Measurements from ENCODE around the gene PBX2.

The PBX2 gene

DNA sequence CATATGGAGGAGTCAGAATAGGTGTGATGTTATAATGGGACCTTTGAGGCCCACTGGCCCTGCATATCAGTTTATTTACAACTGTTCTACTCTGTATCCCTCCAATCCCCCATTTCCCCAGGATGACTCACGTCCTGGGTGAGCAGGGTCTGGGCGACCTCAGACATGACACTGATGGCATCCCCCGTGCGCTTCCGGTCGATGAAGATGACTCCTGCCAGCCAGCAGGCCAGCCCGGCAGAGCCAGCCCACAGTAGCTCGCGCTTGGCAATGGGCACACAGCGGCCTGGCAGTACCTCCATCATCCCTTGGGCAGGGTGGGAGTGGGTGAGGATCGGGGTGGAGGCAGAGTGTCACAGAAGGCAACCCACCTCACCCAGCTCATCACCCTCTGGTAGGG, 19.7 kb downstream of the PBX2 start:
- DNase-seq (ENCODE audit: low read depth): no peak

DNA sequence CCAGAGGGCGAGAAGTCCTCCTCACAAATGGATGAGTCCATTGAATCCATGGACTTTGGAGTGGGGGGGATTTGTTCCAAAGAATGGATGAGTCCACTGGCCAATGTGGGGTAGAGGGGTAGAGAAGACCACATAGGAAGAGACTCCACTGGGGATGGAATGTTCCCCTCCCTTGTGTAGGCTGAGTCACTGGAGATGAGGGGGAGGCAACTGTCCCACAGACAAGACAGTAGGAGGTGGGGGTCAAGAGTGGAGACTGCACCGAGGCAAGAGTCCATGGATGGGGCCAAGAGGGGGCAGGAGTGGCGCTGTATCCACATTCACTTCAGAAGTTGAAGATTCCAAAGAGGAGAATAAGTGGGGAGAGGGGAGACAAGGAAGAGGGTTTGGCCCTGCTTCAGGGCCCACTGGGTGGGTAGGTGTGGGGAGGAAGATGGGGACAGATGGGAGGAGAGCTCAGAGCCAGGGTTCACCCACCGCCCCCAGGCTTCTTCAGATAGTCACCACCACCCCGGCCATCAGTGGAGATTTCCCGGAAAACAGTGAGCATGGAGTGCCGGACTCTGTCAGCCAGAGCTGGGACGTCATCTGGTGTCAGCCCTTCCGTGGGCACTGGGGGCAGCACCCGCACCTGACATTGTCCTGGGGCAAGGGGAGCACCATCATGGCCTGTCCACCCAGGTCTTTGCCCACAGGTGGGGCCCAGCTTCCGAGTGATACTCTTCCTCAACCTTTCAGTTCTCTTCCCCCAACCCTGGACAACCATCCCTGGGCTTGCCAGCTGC, 21.0 kb downstream of the PBX2 start:
- DNase-seq (ENCODE audit: low read depth): peak; percentile 70

DNA sequence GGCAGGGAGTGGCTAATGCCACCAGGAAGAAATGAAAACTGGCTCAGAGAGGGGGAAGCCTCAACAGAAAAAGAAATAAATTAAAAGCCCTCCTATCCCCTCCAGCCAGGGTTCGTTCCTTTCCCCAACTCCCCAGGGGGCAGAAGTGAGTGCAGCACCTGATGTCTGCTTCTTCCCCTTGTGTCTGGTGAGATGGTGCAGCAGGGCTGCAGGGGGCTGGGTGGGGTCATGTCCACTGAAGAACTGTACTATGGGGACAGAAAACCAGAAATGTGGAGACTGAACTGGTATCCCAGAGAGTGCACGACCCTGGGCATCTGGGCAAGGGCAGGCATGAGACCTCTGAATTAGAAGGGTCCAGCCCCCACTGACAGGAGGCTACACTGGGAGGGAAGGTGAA, 21.7 kb downstream of the PBX2 start:
- DNase-seq (ENCODE audit: low read depth): no peak

DNA sequence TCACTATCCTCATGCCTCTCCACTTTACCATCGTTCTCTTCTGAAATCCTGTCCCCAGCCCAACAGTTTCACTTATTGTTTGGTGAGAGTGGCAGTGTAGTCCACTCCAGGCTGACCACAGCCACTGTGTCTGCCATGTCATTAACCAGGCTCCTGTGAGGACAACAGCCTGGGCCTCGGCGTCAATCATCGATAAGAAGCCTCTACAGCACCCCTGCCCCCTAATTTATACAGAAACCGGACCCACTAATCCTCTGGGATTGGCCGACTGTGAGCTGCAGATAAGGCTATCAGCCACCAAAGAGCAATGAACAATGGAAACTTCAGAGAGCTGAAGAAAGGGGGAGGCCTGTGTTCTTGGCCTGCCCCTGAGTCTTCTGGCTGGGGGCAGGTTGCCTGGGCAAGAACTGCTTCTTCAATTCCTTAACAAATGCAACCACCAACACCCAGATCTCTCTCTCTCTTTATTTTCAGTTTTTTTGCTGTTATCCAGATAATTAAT, 22.2 kb downstream of the PBX2 start:
- no peak for DNase-seq (ENCODE audit: low read depth)

DNA sequence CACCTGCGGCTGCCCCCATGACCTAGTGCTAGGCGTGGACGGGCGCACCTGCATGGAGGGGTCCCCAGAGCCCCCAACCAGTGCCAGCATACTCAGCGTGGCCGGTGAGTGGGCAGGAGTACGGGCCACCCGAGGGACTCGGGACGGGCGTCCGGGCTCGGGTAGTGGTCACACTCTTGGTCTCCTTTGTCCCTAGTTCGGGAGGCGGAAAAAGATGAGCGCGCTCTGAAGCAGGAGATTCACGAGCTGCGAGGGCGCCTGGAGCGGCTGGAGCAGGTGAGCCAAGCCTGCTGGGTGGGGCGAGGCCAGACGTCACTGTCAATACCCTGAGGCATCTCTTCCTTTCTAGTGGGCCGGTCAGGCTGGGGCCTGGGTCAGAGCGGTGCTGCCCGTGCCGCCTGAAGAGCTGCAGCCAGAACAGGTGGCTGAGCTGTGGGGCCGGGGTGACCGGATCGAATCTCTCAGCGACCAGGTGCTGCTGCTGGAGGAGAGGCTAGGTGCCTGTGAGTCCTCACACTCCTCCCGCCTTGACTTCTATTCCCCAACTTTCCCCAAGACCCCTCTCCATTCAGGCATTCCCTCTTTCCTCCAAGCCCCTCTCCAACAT, 22.7 kb downstream of the PBX2 start:
- no peak for DNase-seq (ENCODE audit: low read depth)

DNA sequence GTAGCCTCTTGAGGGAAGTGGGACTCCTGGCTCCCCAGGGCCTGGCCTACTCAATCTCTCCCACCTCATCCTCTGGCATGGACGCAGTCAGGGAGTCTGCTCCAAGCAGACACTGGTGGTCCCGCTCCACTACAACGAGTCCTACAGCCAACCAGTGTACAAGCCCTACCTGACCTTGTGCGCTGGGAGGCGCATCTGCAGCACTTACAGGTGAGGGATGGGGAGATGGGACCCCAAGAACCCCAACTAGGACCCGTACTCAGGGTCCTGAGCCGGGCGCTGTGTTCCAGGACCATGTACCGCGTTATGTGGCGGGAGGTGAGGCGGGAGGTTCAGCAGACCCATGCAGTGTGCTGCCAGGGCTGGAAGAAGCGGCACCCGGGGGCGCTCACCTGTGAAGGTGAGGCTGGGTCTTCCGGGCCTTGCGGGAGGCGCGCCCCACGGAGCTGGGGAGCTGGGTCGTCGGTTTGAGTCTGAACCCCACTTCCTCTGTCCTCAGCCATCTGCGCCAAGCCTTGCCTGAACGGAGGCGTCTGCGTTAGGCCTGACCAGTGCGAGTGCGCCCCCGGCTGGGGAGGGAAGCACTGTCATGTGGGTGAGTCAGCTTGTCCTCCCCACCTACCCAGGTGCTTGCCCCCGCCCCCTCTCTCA, 23.5 kb downstream of the PBX2 start:
- DNase-seq (ENCODE audit: low read depth): no peak

DNA sequence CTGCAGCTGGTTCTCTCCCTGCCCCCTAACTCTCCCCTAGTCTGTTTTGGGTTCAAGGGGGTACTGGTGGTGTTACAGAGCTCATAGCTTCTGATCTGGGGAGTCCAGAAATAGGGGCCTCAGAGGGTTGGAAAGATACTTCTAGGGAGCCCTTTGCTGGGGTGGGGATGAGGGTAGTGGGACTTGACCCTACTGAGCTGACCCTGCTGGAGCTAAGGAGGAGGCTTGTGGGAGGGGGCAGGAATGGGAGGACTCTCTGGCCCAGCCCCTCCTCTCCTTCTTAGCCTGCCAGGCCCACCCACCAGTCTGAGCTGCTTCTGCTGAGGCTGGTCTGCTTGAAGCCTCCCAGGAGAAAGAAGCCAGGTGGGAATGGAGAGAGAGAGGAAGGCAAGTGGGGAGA, 25.7 kb downstream of the PBX2 start, which contains the start of gene EGFL8:
Gene EGFL8, plus strand, starts transcription at position 301 of the 400 bp plus-strand sequence. CDS start 1,571 bp downstream, outside the sequence.
- no peak for DNase-seq (ENCODE audit: low read depth)

DNA sequence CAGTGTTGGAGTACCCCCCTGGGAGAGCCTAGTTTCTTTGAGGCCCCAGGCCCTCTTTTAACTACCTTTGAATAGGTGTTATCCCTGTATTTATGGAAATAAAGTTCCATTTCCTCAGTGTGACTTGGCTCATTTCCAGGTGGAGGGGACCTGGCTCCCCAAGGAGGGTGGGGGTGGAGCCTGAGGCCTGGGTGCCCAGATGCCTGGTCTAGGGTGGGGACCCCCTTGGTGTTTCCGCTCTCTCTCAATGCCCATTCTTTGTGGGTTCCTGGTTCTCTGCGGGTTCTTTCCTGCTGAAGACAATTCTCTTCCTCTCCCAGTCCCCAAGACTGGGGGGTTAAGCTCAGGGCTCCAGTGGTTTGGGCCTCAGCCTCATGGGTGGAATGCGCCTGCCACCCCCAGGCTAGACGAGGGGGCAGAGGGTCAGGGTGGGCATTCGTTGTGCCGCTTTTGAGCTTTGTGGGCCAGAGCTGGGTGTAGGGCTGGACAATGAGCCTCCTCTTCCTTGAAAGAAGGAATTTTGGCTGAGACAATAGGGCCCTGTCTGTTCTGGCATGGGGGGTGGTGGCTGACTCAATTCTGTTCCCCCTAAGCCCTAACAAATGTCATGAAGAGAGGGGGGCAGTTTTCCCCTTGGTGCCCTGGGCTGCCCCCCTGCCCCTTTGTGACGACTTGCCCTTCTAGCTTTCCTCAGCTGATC, 26.3 kb downstream of the PBX2 start:
- no peak for DNase-seq (ENCODE audit: low read depth)

DNA sequence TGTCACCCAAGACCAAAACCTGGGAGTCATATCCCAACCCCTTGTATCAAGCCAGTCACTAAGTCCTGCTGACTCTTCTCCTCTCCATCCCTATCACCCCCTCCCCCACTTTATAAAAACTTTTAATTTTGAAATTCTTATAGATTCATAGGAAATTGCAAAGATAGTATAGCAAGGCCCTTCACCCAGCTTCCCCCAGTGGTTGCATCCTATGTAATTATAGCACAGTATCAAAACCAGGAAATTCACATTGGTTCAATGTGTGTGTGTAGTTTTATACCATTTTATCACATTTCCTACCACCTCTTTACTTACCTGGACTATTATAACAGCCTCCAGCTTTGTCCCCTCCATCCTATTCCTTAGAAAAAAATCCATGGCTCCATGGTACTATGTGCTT, 31.9 kb downstream of the PBX2 start:
- DNase-seq (ENCODE audit: low read depth): no peak

DNA sequence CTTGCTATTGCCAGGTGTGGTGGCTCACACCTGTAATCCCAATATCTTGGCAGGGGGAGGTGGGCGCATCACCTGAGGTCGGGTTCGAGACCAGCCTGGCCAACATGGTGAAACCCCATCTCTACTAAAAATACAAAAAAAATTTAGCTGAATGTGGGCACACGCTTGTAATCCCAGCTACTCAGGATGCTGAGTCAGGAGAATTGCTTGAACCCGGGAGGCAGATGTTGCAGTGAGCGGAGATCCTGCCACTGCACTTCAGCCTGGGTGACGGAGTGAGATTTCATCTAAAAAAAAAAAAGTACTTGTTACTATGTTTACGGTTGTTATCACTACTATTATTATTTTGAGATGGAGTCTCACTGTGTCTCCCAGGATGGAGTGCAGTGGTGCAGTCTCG, 33.1 kb downstream of the PBX2 start:
- DNase-seq (ENCODE audit: low read depth): no peak

DNA sequence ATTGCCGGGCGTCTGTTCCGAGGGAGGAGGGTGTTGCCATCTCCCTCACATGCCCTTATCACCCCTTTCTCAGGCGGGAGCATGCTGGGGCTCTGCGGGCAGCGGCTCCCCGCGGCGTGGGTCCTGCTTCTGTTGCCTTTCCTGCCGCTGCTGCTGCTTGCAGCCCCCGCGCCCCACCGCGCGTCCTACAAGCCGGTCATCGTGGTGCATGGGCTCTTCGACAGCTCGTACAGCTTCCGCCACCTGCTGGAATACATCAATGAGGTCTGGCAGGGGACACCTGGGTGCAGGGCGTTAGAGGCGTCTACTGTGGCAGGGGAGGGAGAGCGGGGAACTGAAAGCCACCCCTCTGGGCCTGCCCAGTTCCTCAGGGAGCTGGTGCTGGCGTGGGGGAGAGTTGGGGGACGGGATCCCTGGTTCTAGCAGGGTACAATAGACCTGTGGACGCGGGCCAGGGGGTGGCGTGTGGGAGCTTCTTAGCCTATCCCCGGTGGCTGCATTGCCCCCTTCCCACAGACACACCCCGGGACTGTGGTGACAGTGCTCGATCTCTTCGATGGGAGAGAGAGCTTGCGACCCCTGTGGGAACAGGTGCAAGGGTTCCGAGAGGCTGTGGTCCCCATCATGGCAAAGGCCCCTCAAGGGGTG, 35.4 kb downstream of the PBX2 start:
- DNase-seq (ENCODE audit: low read depth): peak; percentile 54

DNA sequence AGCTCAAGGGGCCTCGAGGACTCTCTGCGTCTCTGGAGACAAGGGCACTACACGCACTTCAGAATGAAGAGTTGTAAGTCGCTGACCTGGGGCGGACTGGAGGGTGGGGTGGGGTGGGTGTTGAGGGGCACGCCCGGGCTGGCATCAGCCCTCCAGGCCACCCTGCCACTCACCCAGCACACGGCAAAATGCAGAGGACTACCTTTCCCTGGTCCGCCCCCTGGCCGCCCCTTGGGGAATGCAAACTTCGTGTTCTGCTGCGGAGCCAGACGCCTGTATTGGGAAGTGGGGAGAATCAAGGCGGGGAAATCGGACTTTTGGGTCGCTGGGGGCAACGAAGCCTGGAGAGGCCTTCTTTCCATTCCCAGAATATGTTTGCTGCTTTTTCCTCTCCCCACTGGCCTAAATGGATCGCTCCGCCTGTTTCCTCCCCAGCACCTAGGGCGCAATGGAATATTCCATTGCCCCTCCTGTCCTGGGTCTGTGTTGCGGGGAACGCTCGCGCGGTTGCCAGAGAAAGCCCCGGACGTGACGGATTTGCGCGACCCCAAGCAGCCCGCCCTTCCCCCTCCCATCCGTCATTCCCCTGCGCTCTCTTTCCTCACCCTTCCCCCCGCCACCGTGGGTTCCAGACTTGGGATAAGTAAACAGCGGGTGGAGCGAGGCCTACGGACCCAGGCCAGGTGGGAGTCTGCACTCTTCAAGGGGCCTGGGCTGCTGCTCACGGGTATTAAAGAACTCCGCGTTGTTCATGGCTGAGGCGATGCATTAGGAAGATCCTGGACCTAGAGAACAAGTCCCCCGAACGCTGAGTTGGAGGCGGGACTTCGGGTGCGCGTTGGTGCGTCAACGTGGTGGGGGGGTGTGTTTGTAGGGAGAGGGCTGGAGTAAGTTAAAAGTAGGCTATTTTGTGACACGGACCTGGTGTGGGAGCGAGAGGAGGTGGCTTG, 36.2 kb downstream of the PBX2 start, which contains the start of gene PPT2:
Gene PPT2, plus strand, starts transcription at position 578 of the 950 bp plus-strand sequence. CDS start 454 bp downstream, outside the sequence.
- peak; percentile 92 for DNase-seq (ENCODE audit: low read depth)

DNA sequence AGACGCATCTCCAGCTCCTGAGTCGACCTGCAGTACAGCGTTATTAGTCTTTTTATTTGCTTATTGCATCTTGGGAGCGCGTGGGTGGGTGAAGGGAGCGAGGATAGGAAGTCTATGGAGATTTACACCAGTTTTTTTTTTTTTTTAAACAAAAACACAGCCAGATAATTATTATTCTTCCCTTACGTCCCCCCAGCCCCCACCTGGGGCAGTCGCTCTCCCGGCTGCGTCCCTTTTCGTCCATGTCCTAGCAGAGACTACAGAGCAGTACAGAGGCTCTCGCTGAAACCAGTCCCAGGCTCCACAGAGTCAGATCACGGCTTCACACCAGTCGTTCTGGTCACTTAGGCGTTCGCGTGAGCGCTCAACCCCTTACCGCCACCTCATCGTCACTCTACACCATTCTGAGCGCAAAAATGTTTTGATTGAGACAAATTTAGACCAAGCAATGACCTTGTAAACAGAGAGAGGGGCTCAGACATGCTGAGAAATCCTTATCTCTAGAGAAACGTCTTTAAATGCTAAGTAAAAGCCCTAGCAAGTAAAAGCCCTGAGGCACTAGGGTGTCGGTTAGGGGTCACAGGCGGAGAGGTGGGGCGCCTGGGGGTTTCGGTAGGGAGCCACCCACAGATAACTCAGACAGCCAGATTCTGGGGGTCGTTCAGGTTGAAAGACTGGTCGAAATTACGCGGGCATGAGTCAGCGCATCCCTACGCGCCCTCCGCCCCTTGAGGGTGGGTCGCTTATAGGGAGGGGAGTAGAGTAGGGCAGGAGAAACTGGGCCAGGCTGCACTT, 37.0 kb downstream of the PBX2 start:
- DNase-seq (ENCODE audit: low read depth): peak; percentile 21

DNA sequence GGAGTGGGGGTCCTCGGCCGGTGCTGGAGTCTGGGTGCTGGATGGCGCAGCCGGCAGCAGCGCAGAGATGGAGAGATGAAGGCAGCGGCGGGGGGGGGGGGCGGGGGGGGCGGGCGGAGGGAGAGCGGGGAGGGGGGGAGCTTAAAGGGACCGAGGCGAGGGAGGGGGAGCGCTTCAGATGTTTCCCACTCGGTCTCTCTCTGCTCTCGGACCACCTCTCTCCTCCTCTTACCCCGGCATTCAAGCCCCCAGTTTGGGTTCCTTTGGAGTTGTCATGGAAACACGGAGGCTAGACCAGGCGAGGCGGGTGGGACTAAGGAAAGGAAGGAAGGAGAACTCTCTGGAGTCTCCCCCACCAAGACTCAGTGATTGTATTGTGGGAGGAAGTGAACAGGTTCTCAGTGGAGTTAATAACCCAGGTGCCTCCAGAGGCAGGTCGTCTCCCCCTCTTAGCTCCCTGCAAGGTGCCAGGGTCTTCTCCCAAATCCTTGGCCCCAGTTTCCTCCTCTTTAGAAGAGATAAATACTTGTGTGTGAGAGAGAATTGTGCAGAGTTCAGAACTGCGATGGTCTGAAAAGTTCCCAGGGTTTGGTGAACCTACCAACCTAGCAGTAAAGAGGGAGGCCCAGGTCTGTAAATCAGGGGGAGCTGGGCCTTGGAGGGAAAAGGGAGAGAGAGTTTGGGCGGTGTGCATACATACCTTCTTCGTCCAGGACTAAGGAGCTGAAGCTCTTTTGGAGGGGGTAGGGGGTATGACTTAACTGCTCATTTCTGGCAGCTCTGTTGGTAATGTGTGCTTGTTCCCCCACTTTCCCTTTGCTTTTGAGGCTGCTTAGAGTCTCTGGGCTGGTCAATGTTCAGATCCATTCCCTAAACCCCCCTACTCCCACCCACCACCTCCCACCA, 37.9 kb downstream of the PBX2 start, which contains the start of gene PRRT1:
Gene PRRT1, minus strand, starts transcription at position 77 of the 906 bp plus-strand sequence. CDS start 112 bp downstream, outside the sequence.
- DNase-seq (ENCODE audit: low read depth): no peak

DNA sequence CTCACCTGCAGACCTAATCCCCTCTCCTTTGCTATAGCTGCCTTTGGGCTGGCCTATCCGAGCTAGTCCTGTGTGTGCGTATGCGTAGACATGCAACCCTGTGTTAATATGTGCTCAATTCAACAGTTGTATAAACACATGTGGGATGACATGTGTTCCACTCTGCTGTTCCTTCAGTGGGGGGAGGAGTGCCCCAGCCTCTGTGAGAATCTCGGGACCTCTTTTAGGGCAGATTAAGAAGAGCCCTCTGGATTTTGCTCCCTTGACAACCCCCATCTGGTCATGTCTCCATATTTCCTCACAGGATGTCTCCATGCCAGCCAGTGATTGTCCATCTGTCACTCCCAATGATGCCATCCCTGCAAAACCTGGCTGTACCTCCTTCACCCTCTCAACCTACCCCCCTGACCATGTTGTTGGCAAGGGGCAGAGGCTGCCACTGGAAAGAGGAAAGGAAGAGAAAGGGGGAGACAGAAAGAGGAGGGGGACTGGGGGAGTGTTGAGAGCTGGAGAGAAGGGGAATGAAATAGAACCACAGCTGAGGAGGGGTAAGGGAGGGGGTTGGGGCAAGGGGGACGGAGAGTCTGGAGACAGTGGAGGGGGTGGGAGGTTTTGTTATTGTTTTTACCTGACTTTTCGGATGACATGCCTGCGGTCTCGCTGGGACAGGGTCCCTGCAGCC, 38.7 kb downstream of the PBX2 start:
- DNase-seq (ENCODE audit: low read depth): no peak

DNA sequence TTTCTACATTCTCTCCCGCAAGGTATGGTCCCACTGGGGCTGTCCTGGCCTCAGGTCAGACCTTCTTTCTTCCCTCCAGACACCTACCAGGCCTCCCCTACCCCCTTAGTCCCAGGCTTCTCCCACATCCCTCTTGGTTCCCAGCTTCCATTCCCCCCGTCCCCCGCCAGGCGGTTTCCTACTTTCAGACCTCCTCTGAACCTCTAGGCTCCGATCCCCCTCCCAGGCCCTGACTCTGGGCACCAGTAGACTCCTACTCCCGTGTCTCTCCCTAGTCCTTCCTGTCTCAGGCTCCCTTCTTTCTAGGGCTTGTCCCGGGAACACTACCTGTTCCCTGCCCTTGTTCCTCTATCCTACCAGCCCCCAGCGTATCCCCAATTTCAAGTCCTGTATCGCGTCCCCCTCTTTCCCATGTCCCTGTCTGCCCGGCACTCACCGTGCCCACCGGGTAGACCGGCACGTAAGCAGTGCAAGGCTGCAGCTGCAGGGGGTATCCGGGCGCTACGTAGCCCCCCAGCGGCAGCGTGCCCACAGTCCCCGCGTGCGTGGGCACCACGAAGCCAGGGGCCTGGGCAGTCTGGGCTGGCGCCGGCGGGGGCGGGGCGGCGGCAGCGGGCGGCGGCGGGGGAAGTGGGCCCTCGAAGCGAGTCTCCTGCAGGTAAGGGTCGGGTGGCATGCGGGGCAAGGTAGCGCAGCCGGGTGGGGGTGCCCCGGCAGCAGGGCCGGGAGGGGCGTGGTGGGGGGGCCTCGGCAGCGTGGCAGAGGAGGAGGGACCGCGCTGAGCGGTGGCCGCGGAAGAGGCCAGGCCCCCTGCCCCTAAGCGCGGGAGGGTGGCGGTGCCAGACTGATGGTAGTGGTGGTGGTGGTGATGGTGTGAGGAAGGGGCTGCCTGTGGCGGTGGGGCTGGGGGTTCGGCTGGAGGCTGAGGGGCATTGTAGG, 39.8 kb downstream of the PBX2 start:
- DNase-seq (ENCODE audit: low read depth): no peak
